Measurements from ENCODE around the gene GTF2H4.

The GTF2H4 gene

GRCh38 chr6:30894381-30894780 is 13.6 kb upstream of the GTF2H4 start:
- H3K27ac ChIP-seq: no peak overlapping the region
- H3K27me3 ChIP-seq: no peaks in the 10 kb centered on the region
- no peak for TF ChIP-seq CTCF (IDR thresholded peaks at IDR 0.05)
- H3K36me3 ChIP-seq: peaks cover 49 to 100% (median 91%) of the 10 kb centered on the region in 3 donors
- no peak overlapping the region for H3K4me3 ChIP-seq
- intact Hi-C loops (cut with DNase I; ENCODE audit: low total_unique reads): no loop called here
- DNase-seq: no peak
- no peaks in the 10 kb centered on the region for H3K9me3 ChIP-seq
- peaks cover 0 to 12% (median 0%) of the 10 kb centered on the region in 4 donors for H3K4me1 ChIP-seq

GRCh38 chr6:30894935-30895334 is 13.1 kb upstream of the GTF2H4 start:
- H3K27ac ChIP-seq: no peak overlapping the region
- no peaks in the 10 kb centered on the region for H3K9me3 ChIP-seq
- no peaks in the 10 kb centered on the region for H3K27me3 ChIP-seq
- no peak overlapping the region for H3K4me3 ChIP-seq
- peaks cover 0 to 8% (median 0%) of the 10 kb centered on the region in 4 donors for H3K4me1 ChIP-seq
- intact Hi-C loops (cut with DNase I; ENCODE audit: low total_unique reads): no loop called here
- DNase-seq: no peak
- H3K36me3 ChIP-seq: peaks cover 46 to 100% (median 90%) of the 10 kb centered on the region in 3 donors
- TF ChIP-seq CTCF (IDR thresholded peaks at IDR 0.05): no peak

GRCh38 chr6:30895343-30895742 is 12.7 kb upstream of the GTF2H4 start:
- H3K4me1 ChIP-seq: peaks cover 0 to 4% (median 0%) of the 10 kb centered on the region in 4 donors
- no peaks in the 10 kb centered on the region for H3K27me3 ChIP-seq
- no peak for DNase-seq
- peaks cover 44 to 100% (median 90%) of the 10 kb centered on the region in 3 donors for H3K36me3 ChIP-seq
- H3K4me3 ChIP-seq: no peak overlapping the region
- H3K27ac ChIP-seq: no peak overlapping the region
- intact Hi-C loops (cut with DNase I; ENCODE audit: low total_unique reads): no loop called here
- H3K9me3 ChIP-seq: no peaks in the 10 kb centered on the region
- no peak for TF ChIP-seq CTCF (IDR thresholded peaks at IDR 0.05)

- Histone ChIP-seq H3K27ac (no peak overlapping the region), H3K9me3 (no peaks in the 10 kb centered on the region), H3K27me3 (no peaks in the 10 kb centered on the region), H3K4me3 (no peak overlapping the region), H3K4me1 (no peaks in the 10 kb centered on the region), H3K36me3 (peaks cover 44 to 89% (median 81%) of the 10 kb centered on the region in 3 donors)
- intact Hi-C loops (cut with DNase I; ENCODE audit: low total_unique reads): no loop called here
- no peak for TF ChIP-seq CTCF (IDR thresholded peaks at IDR 0.05)
- DNase-seq: no peak
Measured at GRCh38 chr6:30896541-30896940, 11.5 kb upstream of the GTF2H4 start.

GRCh38 chr6:30897882-30898281 is 10.1 kb upstream of the GTF2H4 start:
- no peak for DNase-seq
- Histone ChIP-seq H3K27me3 (no peaks in the 10 kb centered on the region), H3K36me3 (peaks cover 43 to 75% (median 67%) of the 10 kb centered on the region in 3 donors), H3K9me3 (no peaks in the 10 kb centered on the region), H3K4me1 (no peaks in the 10 kb centered on the region), H3K4me3 (no peak overlapping the region), H3K27ac (no peak overlapping the region)
- intact Hi-C loops (cut with DNase I; ENCODE audit: low total_unique reads): no loop called here
- TF ChIP-seq CTCF (IDR thresholded peaks at IDR 0.05): no peak
